Smooth muscle cell (in vitro differentiated cells): ENCODE data around the gene ELF2. TPM values are rescaled to one million over a fixed set of nuclear protein-coding genes. Genes with fewer than 3 reads are reported as not detected.

Source experiments
- DNase-seq: peaks from one replicate; lab custom pipeline; 2025; ENCODE audit not compliant: unreplicated experiment; lab: John Stamatoyannopoulos, UW
- H2AFZ ChIP-seq: fragments of 200-600 bp; sonication (generic); 2 replicates; pipeline ENCODE4 v1.6.0; 2016; ENCODE audit warnings: antibody characterized with exemption, low read depth, mild to moderate bottlenecking
- H3F3A ChIP-seq: fragments of 200-600 bp; sonication (generic); 2 replicates; pipeline ENCODE4 v1.6.0; 2017; ENCODE audit warnings: antibody characterized with exemption, low read depth
- H3K27ac ChIP-seq: fragments of 200-600 bp; sonication (generic); 2 replicates; pipeline ENCODE4 v1.5.1; 2016; ENCODE audit warnings: low read depth, mild to moderate bottlenecking
- H3K27me3 ChIP-seq: fragments of 200-600 bp; sonication (generic); 2 replicates; pipeline ENCODE4 v1.6.1; 2016; ENCODE audit warnings: low read depth, mild to moderate bottlenecking
- H3K36me3 ChIP-seq: fragments of 200-600 bp; sonication (generic); 2 replicates; pipeline ENCODE4 v1.5.1; 2016; ENCODE audit warnings: low read depth
- H3K4me1 ChIP-seq: fragments of 200-600 bp; sonication (generic); 2 replicates; pipeline ENCODE4 v1.5.1; 2016; ENCODE audit warnings: low read depth
- H3K4me2 ChIP-seq: fragments of 200-600 bp; sonication (generic); 2 replicates; pipeline ENCODE4 v1.6.0; 2016; ENCODE audit warnings: mild to moderate bottlenecking
- H3K4me3 ChIP-seq: fragments of 200-600 bp; sonication (generic); 2 replicates; pipeline ENCODE4 v1.5.1; 2016; ENCODE audit warnings: mild to moderate bottlenecking
- H3K79me2 ChIP-seq: fragments of 200-600 bp; sonication (generic); 2 replicates; pipeline ENCODE4 v1.6.0; 2016; ENCODE audit warnings: low read depth, mild to moderate bottlenecking
- H3K9ac ChIP-seq: fragments of 200-600 bp; sonication (generic); 2 replicates; pipeline ENCODE4 v1.6.0; 2016; ENCODE audit warnings: low read depth
- H3K9me3 ChIP-seq: fragments of 200-600 bp; sonication (generic); replicated peaks from 2 replicates; pipeline ENCODE4 v1.5.1; 2016; ENCODE audit warnings: low read depth
- H4K20me1 ChIP-seq: fragments of 200-600 bp; sonication (generic); 2 replicates; pipeline ENCODE4 v1.6.0; 2016; ENCODE audit warnings: low read depth
- WGBS: methylation state at CpG from one replicate; pipeline ENCODE4 v1.1.7; 2016; ENCODE audit warnings: low lambda C conversion rate; 5-methylcytosine and 5-hydroxymethylcytosine counted together
- polyA plus RNA-seq: library from polyadenylated mRNA; unstranded; fragments of >200 nt; fragmentation: Nextera tagmentation; extraction: Ambion mirVana; gene quantifications from 2 replicates; pipeline ENCODE4 v1.2.1, GENCODE V29; 2016
- total RNA-seq: library from RNA; depleted of rRNA; stranded (reverse); fragments of >200 nt; gene quantifications from 2 replicates; pipeline ENCODE4 v1.2.3, GENCODE V29; 2014
- TF ChIP-seq, protein P1 (sequence below): fragments of 200-600 bp; sonication (generic); IDR thresholded peaks from 2 replicates; pipeline ENCODE4 v1.5.1; 2017; ENCODE audit warnings: borderline replicate concordance, mild to moderate bottlenecking, antibody characterized with exemption; ENCODE audit not compliant: insufficient read depth, poor library complexity, severe bottlenecking

ELF2 gene
- total and polyA plus RNA-seq, 2 experiments from 2014 or later: 26.1 to 37.2 TPM

DNA sequence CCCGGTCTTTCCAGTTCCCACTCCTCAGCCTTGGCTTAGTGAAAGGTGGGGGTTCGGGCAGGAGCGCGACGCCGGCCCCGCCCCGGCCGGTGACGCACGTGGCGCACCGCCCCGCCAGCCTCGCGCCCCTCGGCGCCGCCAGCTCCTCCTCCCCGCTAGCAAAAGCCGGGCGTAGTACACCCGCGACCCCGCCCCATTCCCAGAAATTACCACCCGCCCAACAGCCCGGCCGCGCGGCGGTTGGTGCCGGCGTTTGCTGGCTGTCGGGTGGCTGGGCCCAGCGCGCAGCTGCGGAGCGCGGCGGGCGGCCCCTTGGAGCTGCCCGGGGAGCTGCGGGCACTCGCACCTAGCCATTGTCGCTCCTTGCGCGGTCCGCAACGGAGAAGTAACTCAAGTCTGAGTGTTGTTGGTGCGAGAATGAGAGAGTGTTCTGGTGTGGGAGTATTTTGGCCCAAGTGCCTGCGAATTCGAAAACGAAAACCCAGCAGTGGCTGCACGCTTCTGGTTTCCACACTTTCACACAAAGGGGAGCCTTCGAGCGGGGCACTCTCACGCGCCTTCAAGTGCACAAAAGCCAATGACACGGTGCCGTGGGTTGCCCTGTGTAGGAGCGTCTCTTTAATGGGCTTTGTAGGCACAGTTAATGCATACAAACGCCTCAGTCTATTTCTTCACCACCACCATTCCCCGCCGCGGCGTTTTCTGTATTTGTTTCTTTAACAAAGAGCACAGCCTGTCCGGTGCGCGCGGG, 1.0 kb upstream of the ELF2 start:
- Histone ChIP-seq H3K36me3 (no peaks in the 10 kb centered on the region), H4K20me1 (peaks cover 22% of the 10 kb centered on the region), H3K4me2 (peak overlapping the region; percentile 89), H3K9ac (peak overlapping the region; percentile 91), H3K79me2 (peaks cover 30% of the 10 kb centered on the region), H3K4me1 (peaks cover 7% of the 10 kb centered on the region), H3K9me3 (no peaks in the 10 kb centered on the region), H3F3A (peaks cover 7% of the 10 kb centered on the region), H2AFZ (peak overlapping the region; percentile 99), H3K27me3 (no peaks in the 10 kb centered on the region), H3K4me3 (peak overlapping the region; percentile 96), H3K27ac (peak overlapping the region; percentile 80)
- TF ChIP-seq, protein P1, sequence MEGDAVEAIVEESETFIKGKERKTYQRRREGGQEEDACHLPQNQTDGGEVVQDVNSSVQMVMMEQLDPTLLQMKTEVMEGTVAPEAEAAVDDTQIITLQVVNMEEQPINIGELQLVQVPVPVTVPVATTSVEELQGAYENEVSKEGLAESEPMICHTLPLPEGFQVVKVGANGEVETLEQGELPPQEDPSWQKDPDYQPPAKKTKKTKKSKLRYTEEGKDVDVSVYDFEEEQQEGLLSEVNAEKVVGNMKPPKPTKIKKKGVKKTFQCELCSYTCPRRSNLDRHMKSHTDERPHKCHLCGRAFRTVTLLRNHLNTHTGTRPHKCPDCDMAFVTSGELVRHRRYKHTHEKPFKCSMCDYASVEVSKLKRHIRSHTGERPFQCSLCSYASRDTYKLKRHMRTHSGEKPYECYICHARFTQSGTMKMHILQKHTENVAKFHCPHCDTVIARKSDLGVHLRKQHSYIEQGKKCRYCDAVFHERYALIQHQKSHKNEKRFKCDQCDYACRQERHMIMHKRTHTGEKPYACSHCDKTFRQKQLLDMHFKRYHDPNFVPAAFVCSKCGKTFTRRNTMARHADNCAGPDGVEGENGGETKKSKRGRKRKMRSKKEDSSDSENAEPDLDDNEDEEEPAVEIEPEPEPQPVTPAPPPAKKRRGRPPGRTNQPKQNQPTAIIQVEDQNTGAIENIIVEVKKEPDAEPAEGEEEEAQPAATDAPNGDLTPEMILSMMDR: no peak
- WGBS: under 1% methylated on average over 46 of the region's 70 CpGs
- peak; percentile 83 for DNase-seq

DNA sequence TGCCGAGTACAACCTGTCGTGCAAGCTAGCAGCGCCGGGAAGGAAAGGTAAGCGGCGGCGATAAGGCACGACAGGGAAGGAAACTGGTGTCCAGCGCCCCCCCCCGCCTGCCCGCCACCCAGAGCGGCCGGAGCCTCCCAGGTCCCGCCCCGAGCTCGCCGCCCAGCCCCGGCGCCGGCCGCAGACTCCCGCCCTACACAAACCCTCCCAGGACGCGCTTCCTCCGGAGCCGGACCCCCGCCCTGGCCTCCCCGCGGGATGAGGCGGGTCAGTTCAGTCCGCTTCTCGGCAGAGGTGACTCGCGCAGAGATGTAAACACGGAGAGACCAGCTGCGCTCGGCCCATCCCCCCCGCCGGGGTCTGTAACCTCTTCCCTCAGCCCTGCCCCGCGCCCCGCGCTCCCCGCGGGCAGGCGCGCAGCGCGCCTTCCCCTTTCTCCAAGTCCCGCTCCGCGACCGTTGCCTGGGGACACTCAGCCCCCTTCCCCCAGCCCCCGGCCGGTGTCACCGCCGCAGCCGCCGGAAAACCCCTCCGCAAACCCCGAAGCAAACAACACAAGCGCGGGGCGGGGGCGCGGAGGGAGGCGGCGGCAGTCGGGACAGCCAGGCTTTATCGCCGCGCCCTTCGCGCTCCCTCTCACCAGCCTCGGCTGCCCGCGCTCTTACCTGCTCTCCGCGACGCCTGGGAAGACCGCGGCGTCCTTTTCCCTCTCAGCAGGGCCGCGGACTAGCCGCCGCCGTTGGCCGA, 543 bp downstream of the ELF2 start:
- peak overlapping the region; percentile 89 for H3K27ac ChIP-seq
- peak overlapping the region; percentile 96 for H3K4me3 ChIP-seq
- WGBS: 2% methylated on average over 40 of the region's 89 CpGs
- H4K20me1 ChIP-seq: peaks cover 38% of the 10 kb centered on the region
- peaks cover 38% of the 10 kb centered on the region for H3K79me2 ChIP-seq
- peaks cover 7% of the 10 kb centered on the region for H3F3A ChIP-seq
- TF ChIP-seq, protein P1: no peak
- peak; percentile 76 for DNase-seq
- H3K36me3 ChIP-seq: no peaks in the 10 kb centered on the region
- peaks cover 11% of the 10 kb centered on the region for H3K4me1 ChIP-seq
- H2AFZ ChIP-seq: peak overlapping the region; percentile 88
- no peaks in the 10 kb centered on the region for H3K9me3 ChIP-seq
- no peaks in the 10 kb centered on the region for H3K27me3 ChIP-seq
- peak overlapping the region; percentile 91 for H3K9ac ChIP-seq
- peak overlapping the region; percentile 89 for H3K4me2 ChIP-seq

DNA sequence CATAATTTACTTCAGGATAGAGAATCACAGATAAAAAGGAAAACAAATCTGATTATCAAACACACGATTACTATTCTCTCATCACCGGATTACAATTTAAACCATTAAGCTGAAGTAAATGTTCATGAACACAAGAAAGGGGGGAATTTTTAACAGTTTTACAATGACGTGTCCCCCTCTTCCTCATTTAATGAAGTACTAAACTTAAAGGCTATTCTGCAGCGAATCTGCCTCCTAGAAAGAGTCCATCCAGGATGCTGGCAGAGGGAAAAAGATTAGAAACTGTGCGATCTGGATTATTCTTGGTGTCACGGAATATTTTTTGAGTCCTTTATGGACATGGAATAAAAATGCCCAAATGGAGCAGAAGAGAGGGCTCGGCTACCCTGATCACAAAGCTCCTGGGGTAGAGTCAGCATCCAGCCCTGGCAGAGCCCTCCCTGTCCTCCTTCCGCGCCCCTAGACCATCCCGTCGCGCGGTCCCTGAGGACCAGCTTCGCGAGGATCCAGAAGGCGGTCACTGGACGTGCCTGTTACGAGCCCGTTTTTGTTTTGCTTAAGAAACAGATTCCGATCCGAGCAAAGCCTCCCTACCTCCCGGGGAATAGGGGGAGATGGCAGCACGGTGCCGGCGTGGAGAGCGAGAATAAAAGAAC, 1.2 kb downstream of the ELF2 start:
- H4K20me1 ChIP-seq: peaks cover 44% of the 10 kb centered on the region
- no peaks in the 10 kb centered on the region for H3K9me3 ChIP-seq
- WGBS: 2% methylated on average over 26 of the region's 26 CpGs
- peak overlapping the region; percentile 96 for H3K4me3 ChIP-seq
- H3K4me2 ChIP-seq: peak overlapping the region; percentile 89
- peaks cover 45% of the 10 kb centered on the region for H3K79me2 ChIP-seq
- peaks cover 11% of the 10 kb centered on the region for H3K4me1 ChIP-seq
- H2AFZ ChIP-seq: peak overlapping the region; percentile 88
- H3K36me3 ChIP-seq: no peaks in the 10 kb centered on the region
- H3K9ac ChIP-seq: peak overlapping the region; percentile 91
- H3K27ac ChIP-seq: peak overlapping the region; percentile 89
- TF ChIP-seq, protein P1: no peak
- H3K27me3 ChIP-seq: no peaks in the 10 kb centered on the region
- DNase-seq: no peak
- H3F3A ChIP-seq: peaks cover 7% of the 10 kb centered on the region
